H1 (cell line): ENCODE data around the gene CHAT. TPM values are rescaled to one million over a fixed set of nuclear protein-coding genes. Genes with fewer than 3 reads are reported as not detected.

Experiments
- CBX8 ChIP-seq: fragments of 300-800, 300-1000 bp; sonication (generic); IDR thresholded peaks from 2 replicates; pipeline ENCODE4 v1.7.1; 2016; ENCODE audit warnings: low read depth, low read length, borderline replicate concordance
- CHD1 ChIP-seq: IDR thresholded peaks from 2 replicates; pipeline ENCODE4 v1.6.1; 2012; ENCODE audit warnings: low read depth, low read length, improper control_type of control experiment
- EZH2 ChIP-seq: fragments of 200-600 bp; sonication (generic); IDR thresholded peaks from 2 replicates; pipeline ENCODE4 v1.7.1; 2012; ENCODE audit warnings: low read depth, mild to moderate bottlenecking, moderate library complexity, low read length, inconsistent platforms; ENCODE audit not compliant: severe bottlenecking
- JUND ChIP-seq: IDR thresholded peaks from 2 replicates; pipeline ENCODE4 v1.6.1; 2011; ENCODE audit warnings: mild to moderate bottlenecking, improper control_type of control experiment, low read length
- MAFK ChIP-seq: IDR thresholded peaks from 2 replicates; pipeline ENCODE4 v1.6.1; 2012; ENCODE audit warnings: low read depth, mild to moderate bottlenecking, improper control_type of control experiment, low read length
- SRF ChIP-seq: IDR thresholded peaks from 2 replicates; pipeline ENCODE4 v1.6.1; 2011; ENCODE audit warnings: mild to moderate bottlenecking, low read depth, low read length, moderate library complexity
- SUZ12 ChIP-seq: fragments of 200-600 bp; sonication (generic); IDR thresholded peaks from 2 replicates; pipeline ENCODE4 v1.6.1; 2012; ENCODE audit warnings: mild to moderate bottlenecking, inconsistent platforms, low read length, moderate library complexity, mixed read lengths
- ZNF274 ChIP-seq: IDR thresholded peaks from 2 replicates; pipeline ENCODE4 v1.7.0; 2012; ENCODE audit warnings: low read length, borderline replicate concordance; ENCODE audit errors: extremely low read depth
- polyA plus RNA-seq, 7 experiments: library from polyadenylated mRNA; depleted of rRNA in 3 of 7; stranded (reverse) in 5 of 7; unstranded in 2 of 7; fragments of >200 nt in 5 of 7; fragments of 200-250 nt in 2 of 7; gene quantifications; 1 replicate in 5 of 7; 2 replicates in 1 of 7; 4 replicates in 1 of 7; pipeline versions ENCODE4 v1.2.1 to v1.2.3, GENCODE V29; 2011 to 2013; ENCODE audit warnings: missing spikeins in 2 of 7, mixed read lengths in 2 of 7
- total RNA-seq: library from RNA; stranded (reverse); fragmentation: NEBNext Ultra II Directional; extraction: Animal tissue kit (Norgen Biotek cat#: 25700); gene quantifications from 2 replicates; pipeline ENCODE4 v1.2.1, GENCODE V29; 2021

CHAT gene
- total and polyA plus RNA-seq, 2 of the 8 experiments (the other 6 are each of a cell fraction or from before 2014, with no cell fraction given) = not detected

- TF ChIP-seq CHD1 (no peak), CBX8 (no peak), SUZ12 (no peak), EZH2 (no peak), ZNF274 (no peak), SRF (no peak), MAFK (no peak), JUND (no peak)
Observed at GRCh38 chr10:49597426-49598163, 16.2 kb upstream of the CHAT start (continued).
